Activated CD4-positive, alpha-beta T cell treated with anti-CD3 and anti-CD28 coated beads for 24 hours (primary cell): ENCODE data around the gene KDM5B.
A peak's percentile ranks its signal among the peaks of the same experiment; 100 is the strongest.

Experiments
- DNase-seq, 2 donors: peaks; one replicate each; pipeline ENCODE4 v3.0.0-alpha.2; 2020; ENCODE audit warnings: low read depth in 2 of 2

The KDM5B gene

DNA sequence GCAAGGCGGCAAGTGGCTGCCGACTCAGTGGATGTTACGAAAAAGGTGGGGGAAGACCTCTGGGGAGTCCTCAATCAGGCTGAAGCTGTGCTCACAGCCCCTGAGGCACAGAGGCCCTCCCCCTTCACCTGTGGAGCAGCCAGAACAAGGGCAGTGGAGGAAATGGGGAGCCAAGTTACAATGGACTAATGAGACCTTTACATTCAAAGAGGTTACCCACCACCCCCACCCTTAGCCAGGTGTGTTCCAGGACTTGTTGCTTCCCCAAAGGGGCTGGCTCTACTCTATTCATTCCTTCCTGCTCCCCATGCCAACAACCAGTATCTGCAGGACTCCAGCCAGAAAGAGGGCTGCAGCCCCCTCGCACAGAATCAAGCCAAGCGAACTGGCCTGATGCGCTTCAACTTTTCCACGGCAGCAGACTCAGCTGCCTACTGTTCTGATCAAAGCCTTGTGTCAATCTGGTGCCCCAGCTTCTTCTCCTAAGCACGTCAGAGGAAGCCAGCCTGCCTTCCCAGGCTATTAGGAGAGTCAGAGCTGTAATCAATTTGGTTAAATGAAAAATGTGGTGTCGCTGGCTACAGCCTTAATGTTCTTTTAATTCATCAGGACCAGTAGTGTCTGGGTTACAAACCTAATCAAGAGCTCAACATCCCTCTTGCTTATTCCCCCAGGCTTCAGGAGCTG, 96.1 kb downstream of the KDM5B start:
- no peak for DNase-seq

DNA sequence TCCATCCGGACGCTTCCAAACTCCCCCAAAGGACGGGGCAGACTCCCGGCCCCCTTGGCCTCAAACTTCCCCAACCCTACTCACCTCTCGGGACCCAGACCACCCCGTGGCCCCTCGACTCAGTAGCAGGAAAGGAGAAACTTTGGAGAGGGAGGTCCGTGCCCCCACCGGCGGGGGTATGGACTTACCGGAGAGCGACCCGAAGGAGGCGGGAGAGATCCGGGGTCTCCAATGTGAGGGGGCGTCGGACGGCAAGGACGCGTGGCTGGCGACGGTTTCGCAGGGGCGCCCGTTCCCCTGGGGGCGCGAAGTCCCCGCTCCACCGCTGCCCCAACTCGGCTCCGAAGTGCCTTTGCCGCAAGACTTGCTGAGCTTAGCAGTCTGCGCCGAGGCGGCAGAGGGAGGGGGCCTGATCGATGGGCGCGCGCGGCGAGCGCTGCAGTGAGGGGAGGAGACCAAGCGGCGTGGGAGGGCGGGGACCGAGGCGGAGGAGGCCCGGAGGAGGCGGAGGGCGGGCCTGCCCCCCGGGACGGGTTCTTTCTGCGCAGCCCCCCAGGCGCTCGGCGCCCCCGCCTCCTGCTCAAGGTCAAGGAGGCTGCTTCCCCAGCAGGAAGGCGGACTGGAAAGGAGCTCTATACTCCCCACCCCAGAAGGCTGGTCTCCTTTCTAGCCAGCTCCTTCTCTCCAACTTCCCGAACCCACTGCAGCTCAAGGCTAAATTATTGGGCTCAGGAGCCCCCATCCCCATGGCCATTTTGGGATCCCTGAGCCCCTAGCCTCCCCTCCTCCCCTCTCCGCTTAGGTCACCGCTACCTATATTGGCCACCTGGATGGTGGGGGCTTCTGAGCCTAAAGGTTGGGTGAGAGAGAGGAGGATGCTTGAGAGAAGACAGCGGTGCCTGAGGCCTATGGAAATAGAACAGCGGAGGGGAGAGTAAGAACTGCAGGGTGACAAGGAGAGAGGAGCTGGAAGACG, 97.9 kb downstream of the KDM5B start, which contains the start of gene SYT2:
TSS of gene SYT2 (minus strand) at position 385 of the 976 bp plus-strand sequence. CDS start 104,682 bp downstream, outside the sequence.
- DNase-seq, result no peak

DNA sequence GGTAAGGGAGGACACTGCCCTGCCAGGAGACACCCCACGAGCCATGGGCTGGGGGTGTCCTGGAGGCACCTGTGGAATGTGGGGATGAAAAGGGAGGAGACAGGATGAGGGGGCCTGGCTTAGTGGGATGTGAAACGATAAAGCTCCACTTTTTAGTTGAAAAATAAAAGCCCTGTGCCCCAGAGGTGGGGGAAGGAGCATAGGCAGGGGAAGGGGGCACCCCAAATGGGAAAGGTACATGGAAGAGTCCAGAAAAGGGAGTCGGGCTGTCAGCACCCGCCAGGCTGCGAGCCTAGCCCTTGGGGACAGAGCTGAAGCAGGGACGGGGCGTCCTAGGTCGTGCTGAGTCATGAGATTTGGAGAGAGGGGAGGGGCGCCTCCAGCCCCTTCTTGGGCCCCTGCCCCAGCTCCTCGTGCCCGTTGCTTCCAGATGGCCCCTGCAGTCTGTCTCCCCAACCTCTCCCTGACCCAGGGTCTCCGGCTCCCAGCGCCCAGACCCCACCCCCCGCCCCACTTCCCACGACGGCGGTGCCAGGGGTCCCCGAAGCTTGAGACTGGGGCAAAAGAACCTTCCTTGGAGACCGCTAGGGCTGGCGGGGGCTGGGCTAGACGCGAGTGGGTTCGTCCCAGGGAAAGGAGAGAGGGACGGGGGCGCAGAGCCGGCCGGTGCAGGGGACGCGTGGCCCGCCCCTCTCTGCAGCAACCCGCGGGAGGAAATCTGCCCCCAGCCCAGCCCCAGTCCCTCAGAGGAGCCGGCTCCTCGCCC, 98.8 kb downstream of the KDM5B start:
- no peak for DNase-seq

DNA sequence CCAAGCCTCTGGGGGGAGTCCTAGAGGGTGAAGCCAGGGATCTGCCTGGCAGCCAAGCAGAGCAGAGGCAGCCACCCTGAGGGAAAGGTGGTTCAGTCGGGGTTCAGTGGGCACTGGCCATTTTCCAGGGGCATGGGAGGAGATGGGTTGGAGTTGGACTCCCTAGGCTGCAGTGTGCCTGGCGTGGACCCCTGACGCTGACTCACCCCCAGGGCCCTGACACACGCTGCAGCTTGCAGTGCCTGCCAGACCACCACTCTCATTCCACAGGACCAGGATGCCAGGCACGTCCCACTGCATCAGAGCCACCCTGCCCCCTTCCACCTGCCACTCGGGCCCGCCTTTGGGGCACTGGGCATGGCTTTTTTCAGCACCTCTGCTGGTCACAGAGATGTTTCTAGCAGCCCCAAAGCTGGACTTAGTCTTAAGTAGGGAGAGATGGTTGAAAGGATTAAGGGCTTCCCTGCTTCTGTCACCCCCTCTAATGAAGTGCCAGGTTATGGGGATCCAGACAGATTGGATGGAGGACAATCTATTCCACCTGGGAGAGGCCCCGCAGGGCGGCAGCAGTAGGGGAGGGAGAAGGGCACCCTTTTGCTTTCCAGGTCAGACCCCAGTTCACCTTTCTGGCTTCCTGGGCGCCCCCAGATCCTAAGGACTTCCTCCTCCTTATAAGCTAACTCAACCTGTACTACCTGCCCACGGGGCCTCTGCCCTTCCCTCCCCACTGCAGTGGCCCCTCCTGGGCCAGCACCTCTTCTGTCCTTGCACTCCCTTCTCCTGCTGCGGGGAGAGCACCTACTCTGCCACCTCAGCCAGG, 99.6 kb downstream of the KDM5B start:
- no peak for DNase-seq

DNA sequence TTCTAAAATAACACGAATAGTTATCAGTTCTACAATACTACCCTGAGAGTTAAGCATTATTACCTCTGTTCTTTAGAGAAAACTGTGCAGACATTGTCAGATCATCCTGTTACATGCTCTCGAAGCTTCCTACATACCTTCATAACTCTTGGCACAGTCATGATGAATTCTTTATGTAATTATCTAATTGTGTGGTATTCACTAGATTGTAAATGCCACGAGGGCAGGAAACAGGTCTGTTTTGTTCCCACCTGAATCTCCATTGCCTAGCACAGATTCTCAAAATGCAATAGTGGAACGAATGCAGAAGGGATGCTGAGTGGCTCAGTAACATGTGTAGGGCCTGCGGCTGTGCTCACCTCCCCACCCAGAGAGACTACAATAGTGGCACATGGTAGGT, 101.4 kb downstream of the KDM5B start:
- DNase-seq, result no peak

DNA sequence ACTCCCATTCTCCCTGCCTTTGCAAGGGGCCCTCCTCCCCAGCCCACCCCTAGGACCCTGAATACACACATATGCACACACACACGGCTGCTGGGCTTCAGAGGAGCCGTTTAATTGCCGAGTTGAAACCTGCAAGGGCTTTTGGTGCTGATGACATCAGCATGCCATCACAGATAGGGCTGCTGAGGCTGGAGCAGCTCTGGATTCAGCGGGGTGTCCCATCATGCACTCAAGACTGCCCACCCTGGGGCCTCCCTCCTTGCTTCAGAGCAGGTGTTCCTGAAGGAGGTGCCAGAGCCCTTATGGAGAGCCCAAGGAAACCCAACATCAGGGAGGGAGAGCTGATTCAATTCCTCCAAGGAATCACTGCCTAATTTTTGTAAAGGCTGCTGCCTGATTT, 103.6 kb downstream of the KDM5B start:
- DNase-seq, result no peak

DNA sequence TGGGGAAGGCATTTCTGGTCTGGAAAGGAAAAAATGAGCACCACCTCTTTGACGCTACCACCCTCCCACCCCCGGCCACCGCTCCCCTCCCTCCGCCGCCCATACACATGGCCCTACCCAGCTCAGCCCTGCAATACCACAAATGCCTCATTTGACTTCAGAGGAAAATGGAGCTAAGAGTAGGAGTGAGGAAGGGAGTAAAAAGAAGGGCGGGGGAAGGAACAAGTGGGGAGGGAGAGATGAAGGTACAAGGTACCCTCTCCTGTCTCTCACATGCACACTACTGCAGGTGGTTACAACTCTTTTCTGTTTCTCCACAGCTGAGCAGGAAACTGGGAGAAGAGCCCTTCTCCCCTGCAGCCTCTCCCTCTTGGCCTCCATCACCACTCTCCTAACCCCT, 105.0 kb downstream of the KDM5B start:
- no peak for DNase-seq

DNA sequence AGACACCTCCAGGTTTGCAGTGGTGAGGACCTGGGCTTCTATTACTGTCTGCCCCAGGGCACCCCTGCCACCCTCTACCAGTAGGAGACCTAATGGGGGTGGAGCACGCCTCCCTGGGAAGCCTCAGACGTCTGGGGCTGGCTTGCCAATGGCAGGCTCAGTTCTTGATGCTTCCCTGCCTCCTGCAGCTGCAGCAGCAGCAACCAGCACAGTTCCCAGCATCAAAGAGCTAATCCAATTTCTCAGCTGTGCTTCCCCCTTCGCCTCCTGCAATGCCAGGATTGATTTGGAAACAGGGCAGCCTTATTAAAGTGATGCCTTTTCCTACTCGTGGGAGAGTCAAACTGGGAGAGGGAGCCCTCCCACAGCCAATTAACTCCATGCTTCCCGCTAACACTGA, 106.1 kb downstream of the KDM5B start:
- no peak for DNase-seq

DNA sequence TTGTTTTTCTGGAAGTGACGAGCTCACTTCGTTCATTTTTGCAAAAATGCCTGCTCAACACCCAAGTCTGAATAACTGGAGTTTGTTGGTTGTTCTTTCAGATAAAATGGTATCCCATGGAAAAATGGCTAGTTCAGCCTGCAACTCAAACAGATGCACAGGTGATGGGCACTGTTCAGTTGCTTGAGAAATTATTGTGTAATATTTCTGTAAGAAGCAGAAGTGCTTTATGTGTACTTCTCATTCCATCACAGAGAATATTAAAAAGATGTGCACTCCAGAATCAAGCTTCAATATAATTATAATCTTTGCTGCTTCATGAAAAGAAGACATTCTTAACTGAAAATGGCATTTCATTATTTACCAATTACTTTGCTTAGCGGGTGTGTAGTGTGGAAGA, 107.0 kb downstream of the KDM5B start:
- no peak for DNase-seq

DNA sequence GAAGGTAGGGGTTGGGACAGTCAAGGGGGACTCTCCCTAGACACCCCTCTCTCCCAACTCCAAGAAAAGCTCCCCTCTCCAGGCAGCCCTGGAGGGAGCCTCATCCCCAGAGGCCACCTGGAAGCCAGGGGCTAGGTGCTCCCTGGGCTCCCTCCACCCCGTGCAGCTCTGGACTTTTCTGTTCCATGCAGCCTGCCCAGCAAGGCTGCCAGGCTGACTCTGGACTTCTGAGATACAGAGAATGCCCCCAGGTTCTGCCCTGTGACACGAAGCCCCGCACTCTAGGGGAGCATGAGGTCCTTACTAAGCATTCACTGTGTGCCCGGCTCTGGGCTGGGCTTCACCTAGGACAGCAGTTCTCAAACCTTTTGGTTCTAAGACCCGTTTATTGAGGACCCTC, 108.2 kb downstream of the KDM5B start:
- no peak for DNase-seq

DNA sequence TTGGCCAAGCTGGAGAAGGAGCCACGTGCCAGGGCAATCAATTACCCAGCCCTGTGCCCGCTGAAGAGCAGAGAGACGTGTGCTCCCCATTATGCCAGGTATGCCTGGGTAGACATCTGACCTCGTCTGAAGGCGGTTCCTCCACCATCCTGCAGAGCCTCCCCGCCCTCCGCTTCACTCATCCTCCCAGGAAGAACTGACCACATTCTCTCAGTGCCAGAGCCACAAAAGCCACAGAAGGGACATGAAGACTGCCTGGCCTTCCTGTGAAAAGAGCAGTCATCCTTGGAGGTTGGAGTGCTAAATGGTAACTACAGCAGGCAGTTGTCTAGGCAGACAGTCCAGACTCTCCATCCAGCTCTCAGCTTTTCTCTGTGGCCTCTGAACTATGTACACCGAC, 109.9 kb downstream of the KDM5B start:
- DNase-seq, result no peak

DNA sequence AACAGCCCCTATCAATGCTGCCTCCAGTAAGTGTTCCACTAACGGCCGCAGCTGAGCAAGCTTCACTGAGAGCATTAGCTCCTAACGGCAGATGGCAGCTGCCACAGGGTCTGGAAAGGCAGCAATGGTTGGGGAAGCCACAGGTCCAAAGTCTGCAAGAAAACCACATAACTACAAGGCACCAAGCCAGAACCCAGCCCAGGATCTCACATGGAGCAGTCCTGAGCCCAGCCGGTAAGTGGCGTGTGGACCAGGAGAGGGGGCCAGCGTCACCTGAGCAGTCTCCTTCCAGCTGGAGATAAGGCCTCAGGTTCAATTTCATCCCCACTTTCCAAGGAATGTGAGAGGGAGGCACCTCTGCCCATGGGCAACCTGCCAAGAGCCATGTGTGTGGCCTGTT, 111.2 kb downstream of the KDM5B start:
- no peak for DNase-seq

DNA sequence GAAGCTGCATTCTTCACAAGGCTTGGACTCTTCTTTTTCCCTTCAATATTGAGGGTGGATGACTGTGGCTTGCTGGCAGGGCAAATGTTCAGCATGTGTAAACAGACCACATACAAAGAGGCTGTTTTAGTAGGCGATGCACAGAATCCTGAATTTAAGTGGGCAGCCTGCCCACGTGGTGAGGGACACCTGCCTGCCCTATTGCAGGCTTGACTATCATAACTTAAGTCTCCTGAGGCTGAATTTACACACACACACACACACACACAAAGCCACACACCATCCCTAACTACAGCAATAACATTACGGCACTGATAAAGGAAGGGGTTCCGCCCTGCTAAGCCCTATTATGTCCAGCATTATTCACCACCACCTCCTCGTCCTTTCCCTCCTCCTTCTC, 113.9 kb downstream of the KDM5B start:
- DNase-seq, result no peak

DNA sequence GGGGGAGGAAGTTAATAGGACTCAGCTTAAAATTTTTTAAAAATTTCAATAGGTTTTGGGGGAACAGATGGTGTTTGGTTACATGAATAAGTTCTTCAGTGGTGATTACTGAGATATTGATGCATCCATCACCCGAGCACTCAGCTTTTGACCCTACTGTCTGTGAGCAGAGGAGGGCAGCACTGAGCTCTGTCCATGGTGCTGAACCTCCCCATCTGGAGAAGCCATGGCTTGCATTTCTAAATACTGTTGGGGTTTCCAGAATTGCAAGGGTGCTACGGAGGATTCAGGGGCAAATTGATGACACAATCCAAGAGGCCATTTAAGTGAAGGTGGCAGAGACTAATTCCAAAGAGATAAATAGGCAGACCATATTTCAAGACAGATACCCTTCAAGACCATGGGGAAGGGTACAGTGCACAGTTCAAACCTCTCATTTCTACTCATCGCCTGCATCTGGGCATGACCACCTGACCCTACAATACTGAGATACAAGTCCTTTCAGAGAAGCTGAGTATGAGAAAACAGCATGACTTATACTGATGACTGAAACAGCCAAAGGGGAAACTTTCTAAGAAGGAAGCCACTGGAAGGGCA, 115.2 kb downstream of the KDM5B start:
- DNase-seq, result peak; percentile 49 to 52

DNA sequence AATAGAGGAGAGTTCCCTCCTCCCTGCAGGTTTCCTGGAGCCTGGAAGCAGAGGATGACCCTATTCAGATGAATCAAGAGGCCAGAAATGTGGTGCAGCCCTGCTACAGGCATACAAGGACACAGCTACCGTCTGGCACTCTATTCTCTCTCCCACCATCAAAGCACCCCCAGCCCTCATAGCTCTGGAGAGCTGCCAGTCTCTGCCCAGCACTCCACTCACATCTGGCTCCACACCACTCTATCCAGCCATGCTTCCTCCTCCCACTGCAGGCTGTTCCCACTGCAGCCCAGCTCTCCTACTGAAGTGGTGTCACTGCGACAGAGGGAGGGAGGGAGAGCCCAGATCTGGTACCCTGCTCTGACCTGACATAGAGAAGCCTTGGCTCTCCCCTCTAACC, 116.4 kb downstream of the KDM5B start:
- DNase-seq, result no peak

DNA sequence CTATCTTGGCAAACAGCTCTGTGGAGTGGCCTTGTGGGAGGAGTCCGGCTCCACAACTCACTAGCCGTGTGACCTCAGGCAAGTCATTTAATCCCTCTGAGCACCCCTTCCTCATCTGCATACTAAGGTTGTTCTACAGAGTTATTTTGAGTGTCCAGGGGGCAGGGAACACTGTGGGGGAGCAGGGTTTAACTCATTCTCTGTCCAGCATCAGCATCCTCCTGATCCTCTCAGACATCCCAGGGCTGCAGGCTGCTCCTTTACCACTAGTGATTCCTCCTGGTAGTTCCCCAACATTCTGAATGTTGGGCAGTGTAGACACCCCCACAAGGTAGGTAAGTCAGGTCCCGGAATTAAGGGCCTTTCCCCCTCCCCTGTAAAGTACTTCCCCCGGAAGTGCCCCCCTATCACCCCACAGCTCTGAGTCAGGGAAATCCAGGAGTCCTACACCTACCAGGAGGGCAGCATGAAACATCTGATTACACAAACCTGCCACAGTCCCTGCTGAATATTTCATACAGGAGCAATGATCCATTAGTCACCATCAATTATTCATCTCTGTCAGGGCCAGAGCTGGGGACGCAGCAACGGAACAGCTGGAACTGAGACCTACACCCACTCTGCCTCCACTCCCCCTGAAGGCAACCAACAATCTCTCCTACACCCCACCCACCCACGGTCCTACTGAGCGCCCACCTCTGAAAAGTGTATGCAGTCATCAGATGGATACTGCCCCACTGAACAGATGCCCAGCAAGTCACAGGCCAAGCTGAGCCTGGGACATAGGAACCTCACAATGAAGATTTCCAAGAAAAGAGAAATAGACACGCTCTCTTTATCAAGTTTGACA, 118.5 kb downstream of the KDM5B start:
- no peak for DNase-seq

DNA sequence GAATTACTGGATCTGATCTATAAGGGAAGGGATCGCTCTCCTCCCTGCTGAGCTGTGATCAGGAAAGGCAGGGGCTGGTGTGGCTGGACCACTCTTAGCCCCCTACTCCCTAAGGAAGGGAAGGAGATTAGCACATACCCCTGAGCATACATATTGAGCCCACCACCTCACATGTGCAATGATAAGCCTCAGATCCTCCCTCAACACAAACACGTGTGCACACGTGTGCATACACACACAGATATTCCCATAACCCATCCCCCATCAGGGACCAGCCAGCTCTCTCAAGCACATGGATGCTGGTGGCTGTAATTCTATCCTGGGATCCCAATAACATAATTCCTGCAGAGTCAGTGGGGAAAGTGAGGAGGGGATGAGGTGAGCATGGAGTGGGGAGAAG, 119.1 kb downstream of the KDM5B start:
- DNase-seq, result no peak

DNA sequence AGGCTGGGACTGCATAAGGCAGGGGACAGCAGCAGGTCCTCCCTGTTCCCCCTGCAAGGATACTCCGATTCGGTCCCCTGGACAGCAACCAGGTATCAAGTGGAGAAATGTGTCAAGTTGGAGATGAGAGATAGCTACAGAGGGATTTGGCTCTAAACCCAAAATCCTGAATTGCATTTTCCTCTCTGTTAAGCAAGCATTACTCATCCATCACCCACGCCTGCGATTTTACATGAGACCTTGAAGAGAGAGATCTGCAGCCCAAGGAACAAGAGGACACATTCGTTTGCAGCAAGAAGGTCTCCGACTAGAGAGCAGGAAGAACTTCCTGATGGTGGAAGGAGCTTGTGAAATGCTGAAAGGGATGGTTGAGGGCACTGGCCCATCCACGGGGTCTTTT, 119.8 kb downstream of the KDM5B start:
- no peak for DNase-seq

DNA sequence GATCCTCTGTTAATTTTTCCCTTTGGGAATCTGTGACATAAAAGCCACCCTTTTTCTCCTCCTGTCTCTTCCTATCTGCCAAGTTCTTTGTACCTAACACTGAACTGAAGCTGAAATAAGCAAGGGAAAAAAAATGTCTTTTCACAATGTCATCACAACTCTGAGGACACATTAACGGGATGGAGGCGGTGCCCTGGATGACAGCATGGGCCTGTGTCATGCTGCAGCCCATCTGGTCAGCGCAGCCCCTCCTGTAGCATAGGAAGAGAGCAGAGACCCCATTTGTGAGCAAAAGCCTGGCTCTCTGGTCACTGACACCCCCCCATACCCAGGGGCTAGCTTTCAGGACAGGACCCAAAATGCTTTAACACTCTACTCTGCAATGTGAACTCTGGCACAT, 120.4 kb downstream of the KDM5B start:
- DNase-seq, result no peak

DNA sequence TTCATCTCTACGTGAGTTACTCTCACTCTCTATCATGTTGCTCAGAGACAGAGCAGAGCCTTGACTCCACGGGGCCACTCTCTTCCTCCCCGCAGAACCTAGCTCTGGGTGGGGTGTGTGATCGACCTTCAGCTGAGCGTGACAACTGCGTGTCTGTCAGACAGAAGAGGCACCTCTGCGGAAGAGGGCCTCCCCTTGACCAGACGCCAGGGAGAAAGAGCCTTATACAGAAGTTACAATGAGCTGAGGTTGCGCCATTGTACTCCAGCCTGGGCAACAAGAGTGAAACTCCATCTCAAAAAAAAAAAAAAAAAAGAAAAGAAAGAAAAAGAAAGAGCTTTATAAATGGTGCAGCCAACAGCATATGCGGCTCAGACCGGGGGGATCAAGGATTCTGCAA, 120.9 kb downstream of the KDM5B start:
- no peak for DNase-seq
